ENCODE measurements around the gene VAMP3. TPM values are rescaled to one million over a fixed set of nuclear protein-coding genes. Genes with fewer than 3 reads are reported as not detected.

VAMP3 gene
- total and polyA plus RNA-seq, 4 donors, result 17.4 to 38.4 (median 25.9) TPM

DNA sequence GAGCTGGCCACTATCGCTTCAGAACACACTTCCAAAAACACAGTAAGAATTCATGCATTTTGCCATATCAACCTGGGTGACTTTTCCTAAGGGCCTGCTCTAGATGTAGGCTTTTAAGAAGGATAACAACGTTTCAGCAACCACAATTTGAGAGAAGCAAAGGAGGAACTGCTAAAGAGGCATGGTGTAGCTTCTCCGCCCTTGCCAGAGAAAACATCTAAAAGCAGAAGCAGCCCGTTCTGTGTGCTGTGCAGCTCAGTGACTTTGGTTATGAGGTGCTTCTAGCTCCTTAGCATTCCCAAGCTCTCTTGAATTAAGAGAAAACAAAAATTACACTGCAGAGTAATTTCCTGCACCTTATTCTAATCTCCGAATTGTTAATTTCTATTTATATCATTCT is 15.7 kb downstream of the VAMP3 start:
- DNase-seq (ENCODE audit: low spot score), result no peak
- 78% methylated on average over 5 of the region's 5 CpGs for WGBS
- no peaks in the 10 kb centered on the region for H3K27me3 ChIP-seq (ENCODE audit: control insufficient read depth in 4 of 4, insufficient read depth in 4 of 4, low read length in 3 of 4)
- H3K27ac ChIP-seq (ENCODE audit: low read depth in 1 of 2, low read length in 2 of 2), result no peak overlapping the region
- no peak overlapping the region for H3K4me3 ChIP-seq (ENCODE audit: low read depth in 1 of 3, low read length in 3 of 3)
- peaks cover 8 to 35% (median 30%) of the 10 kb centered on the region in 4 donors for H3K36me3 ChIP-seq (ENCODE audit: control insufficient read depth in 4 of 4, insufficient read depth in 3 of 4, low read depth in 1 of 4, low read length in 3 of 4)
- TF ChIP-seq YY1 (IDR thresholded peaks at IDR 0.05), result no peak
- TF ChIP-seq, protein P1, sequence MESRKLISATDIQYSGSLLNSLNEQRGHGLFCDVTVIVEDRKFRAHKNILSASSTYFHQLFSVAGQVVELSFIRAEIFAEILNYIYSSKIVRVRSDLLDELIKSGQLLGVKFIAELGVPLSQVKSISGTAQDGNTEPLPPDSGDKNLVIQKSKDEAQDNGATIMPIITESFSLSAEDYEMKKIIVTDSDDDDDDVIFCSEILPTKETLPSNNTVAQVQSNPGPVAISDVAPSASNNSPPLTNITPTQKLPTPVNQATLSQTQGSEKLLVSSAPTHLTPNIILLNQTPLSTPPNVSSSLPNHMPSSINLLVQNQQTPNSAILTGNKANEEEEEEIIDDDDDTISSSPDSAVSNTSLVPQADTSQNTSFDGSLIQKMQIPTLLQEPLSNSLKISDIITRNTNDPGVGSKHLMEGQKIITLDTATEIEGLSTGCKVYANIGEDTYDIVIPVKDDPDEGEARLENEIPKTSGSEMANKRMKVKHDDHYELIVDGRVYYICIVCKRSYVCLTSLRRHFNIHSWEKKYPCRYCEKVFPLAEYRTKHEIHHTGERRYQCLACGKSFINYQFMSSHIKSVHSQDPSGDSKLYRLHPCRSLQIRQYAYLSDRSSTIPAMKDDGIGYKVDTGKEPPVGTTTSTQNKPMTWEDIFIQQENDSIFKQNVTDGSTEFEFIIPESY (IDR thresholded peaks at IDR 0.05), result no peak
- TF ChIP-seq, protein P2, sequence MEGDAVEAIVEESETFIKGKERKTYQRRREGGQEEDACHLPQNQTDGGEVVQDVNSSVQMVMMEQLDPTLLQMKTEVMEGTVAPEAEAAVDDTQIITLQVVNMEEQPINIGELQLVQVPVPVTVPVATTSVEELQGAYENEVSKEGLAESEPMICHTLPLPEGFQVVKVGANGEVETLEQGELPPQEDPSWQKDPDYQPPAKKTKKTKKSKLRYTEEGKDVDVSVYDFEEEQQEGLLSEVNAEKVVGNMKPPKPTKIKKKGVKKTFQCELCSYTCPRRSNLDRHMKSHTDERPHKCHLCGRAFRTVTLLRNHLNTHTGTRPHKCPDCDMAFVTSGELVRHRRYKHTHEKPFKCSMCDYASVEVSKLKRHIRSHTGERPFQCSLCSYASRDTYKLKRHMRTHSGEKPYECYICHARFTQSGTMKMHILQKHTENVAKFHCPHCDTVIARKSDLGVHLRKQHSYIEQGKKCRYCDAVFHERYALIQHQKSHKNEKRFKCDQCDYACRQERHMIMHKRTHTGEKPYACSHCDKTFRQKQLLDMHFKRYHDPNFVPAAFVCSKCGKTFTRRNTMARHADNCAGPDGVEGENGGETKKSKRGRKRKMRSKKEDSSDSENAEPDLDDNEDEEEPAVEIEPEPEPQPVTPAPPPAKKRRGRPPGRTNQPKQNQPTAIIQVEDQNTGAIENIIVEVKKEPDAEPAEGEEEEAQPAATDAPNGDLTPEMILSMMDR (IDR thresholded peaks at IDR 0.05; ENCODE audit: low read depth, low read length, missing input control), result no peak
- TF ChIP-seq, protein P3, sequence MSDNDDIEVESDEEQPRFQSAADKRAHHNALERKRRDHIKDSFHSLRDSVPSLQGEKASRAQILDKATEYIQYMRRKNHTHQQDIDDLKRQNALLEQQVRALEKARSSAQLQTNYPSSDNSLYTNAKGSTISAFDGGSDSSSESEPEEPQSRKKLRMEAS (IDR thresholded peaks at IDR 0.05), result no peak
- TF ChIP-seq FOXA2 (IDR thresholded peaks at IDR 0.05), result no peak
- TF ChIP-seq HNF4G (IDR thresholded peaks at IDR 0.05), result no peak
- TF ChIP-seq JUND (IDR thresholded peaks at IDR 0.05), result no peak
- TF ChIP-seq EGR1 (IDR thresholded peaks at IDR 0.05; ENCODE audit: low read depth in 2 of 2), result no peak
- no peak for TF ChIP-seq RXRA (IDR thresholded peaks at IDR 0.05)
- no peak for TF ChIP-seq NR2F2 (IDR thresholded peaks at IDR 0.05)
- H3K9ac ChIP-seq (ENCODE audit: low read depth in 1 of 2, low read length in 2 of 2), result no peak overlapping the region
- H3K9me3 ChIP-seq (ENCODE audit: control insufficient read depth in 4 of 4, low read length in 3 of 4), result peaks cover 0 to 11% (median 1%) of the 10 kb centered on the region in 4 donors
- H3K4me1 ChIP-seq (ENCODE audit: control insufficient read depth in 4 of 4, insufficient read depth in 4 of 4, low read length in 3 of 4), result peaks cover 0 to 45% (median 34%) of the 10 kb centered on the region in 4 donors

DNA sequence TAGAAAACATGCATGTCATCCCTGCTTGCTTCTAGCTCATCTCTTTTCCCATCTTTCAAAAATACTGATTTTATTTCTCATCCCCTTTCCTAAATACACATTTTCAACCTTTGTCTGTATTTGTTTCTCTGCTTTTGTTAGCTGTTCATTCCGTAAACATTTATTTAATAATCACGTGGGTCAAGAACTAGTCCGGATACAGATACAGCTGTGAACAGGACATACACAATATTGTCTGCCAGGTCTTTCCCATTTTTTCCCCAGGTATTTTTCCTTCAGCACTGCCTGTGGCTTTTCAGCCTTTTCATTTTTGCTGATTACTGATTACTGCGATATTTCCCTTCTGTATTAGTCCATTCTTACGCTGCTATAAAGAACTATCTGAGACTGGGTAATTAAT is 18.7 kb downstream of the VAMP3 start:
- H3K9ac ChIP-seq (ENCODE audit: low read depth in 1 of 2, low read length in 2 of 2), result no peak overlapping the region
- H3K27ac ChIP-seq (ENCODE audit: low read depth in 1 of 2, low read length in 2 of 2), result no peak overlapping the region
- WGBS, result 51% methylated on average over 5 of the region's 5 CpGs
- peaks cover 8 to 52% (median 43%) of the 10 kb centered on the region in 4 donors for H3K36me3 ChIP-seq (ENCODE audit: control insufficient read depth in 4 of 4, insufficient read depth in 3 of 4, low read depth in 1 of 4, low read length in 3 of 4)
- H3K27me3 ChIP-seq (ENCODE audit: control insufficient read depth in 4 of 4, insufficient read depth in 4 of 4, low read length in 3 of 4), result no peaks in the 10 kb centered on the region
- no peak overlapping the region for H3K4me3 ChIP-seq (ENCODE audit: low read depth in 1 of 3, low read length in 3 of 3)
- peaks cover 0 to 11% (median 1%) of the 10 kb centered on the region in 4 donors for H3K9me3 ChIP-seq (ENCODE audit: control insufficient read depth in 4 of 4, low read length in 3 of 4)
- no peak for TF ChIP-seq SP1 (IDR thresholded peaks at IDR 0.05)
- no peak for TF ChIP-seq TAF1 (conservative IDR thresholded peaks at IDR 0.05)
- TF ChIP-seq JUND (IDR thresholded peaks at IDR 0.05), result no peak
- TF ChIP-seq, protein P4, sequence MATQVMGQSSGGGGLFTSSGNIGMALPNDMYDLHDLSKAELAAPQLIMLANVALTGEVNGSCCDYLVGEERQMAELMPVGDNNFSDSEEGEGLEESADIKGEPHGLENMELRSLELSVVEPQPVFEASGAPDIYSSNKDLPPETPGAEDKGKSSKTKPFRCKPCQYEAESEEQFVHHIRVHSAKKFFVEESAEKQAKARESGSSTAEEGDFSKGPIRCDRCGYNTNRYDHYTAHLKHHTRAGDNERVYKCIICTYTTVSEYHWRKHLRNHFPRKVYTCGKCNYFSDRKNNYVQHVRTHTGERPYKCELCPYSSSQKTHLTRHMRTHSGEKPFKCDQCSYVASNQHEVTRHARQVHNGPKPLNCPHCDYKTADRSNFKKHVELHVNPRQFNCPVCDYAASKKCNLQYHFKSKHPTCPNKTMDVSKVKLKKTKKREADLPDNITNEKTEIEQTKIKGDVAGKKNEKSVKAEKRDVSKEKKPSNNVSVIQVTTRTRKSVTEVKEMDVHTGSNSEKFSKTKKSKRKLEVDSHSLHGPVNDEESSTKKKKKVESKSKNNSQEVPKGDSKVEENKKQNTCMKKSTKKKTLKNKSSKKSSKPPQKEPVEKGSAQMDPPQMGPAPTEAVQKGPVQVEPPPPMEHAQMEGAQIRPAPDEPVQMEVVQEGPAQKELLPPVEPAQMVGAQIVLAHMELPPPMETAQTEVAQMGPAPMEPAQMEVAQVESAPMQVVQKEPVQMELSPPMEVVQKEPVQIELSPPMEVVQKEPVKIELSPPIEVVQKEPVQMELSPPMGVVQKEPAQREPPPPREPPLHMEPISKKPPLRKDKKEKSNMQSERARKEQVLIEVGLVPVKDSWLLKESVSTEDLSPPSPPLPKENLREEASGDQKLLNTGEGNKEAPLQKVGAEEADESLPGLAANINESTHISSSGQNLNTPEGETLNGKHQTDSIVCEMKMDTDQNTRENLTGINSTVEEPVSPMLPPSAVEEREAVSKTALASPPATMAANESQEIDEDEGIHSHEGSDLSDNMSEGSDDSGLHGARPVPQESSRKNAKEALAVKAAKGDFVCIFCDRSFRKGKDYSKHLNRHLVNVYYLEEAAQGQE (IDR thresholded peaks at IDR 0.05), result no peak
- no peak for TF ChIP-seq NR2F2 (IDR thresholded peaks at IDR 0.05)
- TF ChIP-seq, protein P5, sequence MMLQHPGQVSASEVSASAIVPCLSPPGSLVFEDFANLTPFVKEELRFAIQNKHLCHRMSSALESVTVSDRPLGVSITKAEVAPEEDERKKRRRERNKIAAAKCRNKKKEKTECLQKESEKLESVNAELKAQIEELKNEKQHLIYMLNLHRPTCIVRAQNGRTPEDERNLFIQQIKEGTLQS (IDR thresholded peaks at IDR 0.05), result no peak
- TF ChIP-seq EGR1 (IDR thresholded peaks at IDR 0.05; ENCODE audit: low read depth in 2 of 2), result no peak
- TF ChIP-seq, protein P2 (IDR thresholded peaks at IDR 0.05; ENCODE audit: low read depth, low read length, missing input control), result no peak
- TF ChIP-seq, protein P1 (IDR thresholded peaks at IDR 0.05), result no peak
- TF ChIP-seq RXRA (IDR thresholded peaks at IDR 0.05), result no peak
- no peak for TF ChIP-seq YY1 (IDR thresholded peaks at IDR 0.05)
- TF ChIP-seq HNF4A (conservative IDR thresholded peaks at IDR 0.05), result no peak
- TF ChIP-seq, protein P3 (IDR thresholded peaks at IDR 0.05), result no peak
- no peak for TF ChIP-seq FOXA1 (IDR thresholded peaks at IDR 0.05)
- DNase-seq (ENCODE audit: low spot score), result no peak
- H3K4me1 ChIP-seq (ENCODE audit: control insufficient read depth in 4 of 4, insufficient read depth in 4 of 4, low read length in 3 of 4), result peaks cover 0 to 43% (median 25%) of the 10 kb centered on the region in 4 donors

Data from liver (tissue), 9 donors.